GM03348 (cell line): Measurements from ENCODE around the gene MACROD2.

Experiments used
- DNase-seq: peaks from one replicate; pipeline ENCODE4 v3.0.0; 2012; ENCODE audit warnings: low spot score

Gene MACROD2

DNA sequence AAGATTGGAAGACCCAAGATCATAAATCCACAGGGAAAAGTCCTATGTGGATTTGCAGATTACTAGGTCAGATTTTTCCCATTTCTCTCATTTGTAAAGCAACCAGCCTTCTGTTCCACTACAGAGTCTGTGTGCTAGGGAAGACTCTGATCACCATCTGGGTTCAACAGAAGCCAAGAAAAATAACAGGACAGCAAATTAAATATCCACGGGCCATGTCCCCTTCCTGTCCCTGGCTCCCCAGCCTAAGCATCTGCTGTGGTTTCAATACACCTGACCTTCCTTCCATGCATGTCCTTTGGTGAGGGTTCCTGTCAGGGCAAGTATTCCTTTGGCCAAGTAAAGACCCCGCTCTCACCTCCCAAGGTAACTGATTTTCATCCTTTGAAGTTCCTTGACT lies 2019.1 kb downstream of the MACROD2 start:
- DNase-seq: no peak

DNA sequence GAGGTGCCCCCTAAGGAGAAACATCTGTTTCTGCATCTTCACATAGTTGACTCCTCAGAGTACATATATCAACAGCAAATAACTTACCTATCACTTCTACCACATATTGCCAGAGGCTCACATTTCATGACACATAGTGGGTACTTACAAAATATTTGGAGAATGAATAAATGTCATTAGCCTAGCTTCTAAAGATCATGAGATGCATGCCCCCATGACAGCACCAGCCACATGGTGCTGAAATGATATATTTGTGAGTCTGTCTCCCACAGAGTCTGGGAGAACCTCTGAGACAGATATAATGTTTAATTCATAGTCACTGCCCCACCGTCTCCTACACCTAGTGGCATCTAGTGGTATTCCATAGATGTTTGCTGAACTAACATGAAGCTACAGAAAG lies 2022.3 kb downstream of the MACROD2 start:
- no peak for DNase-seq

DNA sequence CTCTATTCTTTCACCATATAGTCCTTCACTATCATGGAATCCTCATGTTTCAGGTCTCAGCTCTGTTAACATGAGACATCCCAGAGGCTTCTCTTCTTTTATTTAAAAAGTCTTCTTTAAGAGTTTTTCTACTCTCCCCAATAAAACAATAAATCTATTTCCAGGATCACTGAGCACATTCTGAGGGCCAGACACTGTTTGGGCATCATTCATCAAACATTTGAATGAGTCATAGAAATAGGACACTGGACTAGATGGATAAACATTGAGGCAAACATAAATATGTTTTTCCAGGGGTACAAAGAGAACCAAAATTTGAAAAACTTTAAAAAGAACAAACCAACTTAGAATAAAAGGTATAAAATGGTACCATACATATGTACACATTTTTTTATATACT lies 2023.6 kb downstream of the MACROD2 start:
- no peak for DNase-seq

DNA sequence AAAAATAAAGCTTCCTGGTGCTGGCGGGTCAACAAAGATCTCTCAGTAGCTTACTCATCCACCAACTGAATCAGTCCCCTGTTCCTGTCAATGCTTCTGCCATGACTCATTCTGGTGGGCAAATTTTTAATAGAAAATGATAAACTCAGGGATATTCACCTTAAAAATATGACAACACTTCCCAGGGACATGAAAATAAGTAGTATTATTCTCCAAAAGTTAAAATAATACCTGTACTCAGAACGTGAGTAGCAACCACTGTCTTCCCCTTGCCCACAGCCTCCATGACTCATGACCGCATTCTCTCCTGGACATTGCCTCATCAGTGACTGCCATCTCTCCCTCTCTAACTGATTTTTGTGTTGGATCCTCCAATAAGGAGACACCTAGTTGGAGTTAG lies 2025.7 kb downstream of the MACROD2 start:
- no peak for DNase-seq

DNA sequence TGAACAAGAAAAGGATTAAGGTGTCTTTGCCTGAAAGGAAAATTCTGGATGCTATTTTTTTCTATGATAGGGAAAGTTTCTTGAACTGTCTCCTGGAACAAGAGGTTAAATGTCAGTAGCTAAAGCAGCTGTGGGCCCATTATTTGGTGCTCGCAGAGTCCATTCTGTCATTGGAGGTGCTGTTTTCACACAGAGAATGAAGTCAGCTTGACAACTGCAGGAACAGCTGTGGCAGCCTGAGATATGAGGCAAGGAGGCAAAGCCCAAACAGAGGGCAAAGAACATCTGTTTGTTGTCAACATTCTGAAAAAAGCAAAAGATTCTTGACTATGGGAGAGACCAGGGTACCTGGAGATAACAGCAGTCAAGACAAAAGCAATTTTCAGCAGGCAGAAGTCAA lies 2029.8 kb downstream of the MACROD2 start:
- DNase-seq: no peak

DNA sequence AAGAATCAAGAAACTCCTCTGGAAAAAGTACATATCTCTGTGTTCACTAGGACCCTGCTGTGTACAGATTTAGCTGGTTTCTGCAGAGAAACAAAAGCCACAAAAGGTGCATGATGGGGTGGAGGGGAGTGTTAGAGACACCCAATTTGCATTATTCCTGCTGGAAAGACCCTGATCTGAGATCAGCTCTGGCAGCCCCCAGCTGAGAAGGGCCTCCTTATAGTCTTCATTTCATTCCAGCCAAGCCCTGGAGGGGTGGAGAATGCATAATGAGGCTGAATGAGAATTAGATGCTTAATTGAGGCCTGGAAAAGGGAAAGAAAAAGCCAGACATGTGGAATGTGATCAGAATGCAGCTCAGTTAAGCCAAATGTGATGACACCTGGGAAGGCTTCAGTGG lies 2032.4 kb downstream of the MACROD2 start:
- no peak for DNase-seq

DNA sequence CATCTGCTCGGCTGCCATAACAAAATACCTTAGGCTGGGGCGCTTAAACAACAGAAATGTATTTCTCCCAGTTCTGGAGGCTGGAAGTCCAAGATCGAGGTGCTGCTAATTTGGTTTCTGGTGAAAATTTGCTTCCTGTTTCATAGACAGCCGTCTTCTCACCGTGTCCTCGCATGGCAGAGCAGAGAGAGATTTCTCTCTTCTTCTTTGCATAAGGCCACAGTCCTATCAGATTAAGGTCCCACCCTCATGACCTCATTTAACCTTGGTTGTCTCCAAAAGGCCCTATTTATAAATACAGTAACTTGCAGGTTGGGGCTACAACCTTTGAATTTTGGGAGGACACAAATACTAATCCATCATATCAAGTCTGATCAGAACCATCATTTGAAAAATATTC lies 2033.6 kb downstream of the MACROD2 start:
- DNase-seq: no peak

DNA sequence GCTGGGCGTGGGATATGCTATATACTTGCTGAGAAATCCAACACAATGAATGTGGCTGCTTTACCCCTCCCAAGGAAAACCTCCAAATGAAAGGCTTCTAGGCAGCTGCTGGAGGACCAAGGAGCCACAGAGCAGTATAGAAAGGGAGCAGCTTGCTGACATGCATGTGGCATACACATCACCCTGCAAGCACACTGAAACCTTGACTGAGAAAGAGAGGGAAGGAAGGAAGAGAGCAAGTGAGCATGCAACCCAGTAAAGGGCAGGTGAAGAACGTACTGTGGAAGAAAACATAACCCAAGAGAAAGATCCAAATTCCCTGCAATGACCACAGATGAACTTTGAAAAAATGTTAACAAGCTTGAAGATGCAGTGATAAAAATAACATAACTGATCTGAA lies 2034.9 kb downstream of the MACROD2 start:
- no peak for DNase-seq

DNA sequence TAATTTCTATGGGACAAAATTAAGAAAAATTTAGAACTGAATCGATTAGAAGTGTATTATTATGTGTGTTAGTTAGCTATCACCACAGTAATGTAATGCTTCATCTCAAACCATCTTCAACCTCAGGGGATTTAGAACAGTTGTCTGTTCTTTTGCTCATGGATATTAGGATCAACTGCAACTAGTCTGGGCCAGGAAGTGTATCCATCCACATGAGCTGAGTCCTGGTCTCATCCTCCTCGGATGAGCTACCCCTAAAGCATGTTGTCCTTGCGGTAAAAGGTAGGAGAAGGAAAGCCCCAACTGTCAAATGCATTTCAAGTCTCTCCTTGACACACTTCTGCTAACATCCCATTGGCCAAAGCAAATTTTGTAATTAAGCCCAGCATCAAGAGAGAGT lies 2040.3 kb downstream of the MACROD2 start:
- no peak for DNase-seq

DNA sequence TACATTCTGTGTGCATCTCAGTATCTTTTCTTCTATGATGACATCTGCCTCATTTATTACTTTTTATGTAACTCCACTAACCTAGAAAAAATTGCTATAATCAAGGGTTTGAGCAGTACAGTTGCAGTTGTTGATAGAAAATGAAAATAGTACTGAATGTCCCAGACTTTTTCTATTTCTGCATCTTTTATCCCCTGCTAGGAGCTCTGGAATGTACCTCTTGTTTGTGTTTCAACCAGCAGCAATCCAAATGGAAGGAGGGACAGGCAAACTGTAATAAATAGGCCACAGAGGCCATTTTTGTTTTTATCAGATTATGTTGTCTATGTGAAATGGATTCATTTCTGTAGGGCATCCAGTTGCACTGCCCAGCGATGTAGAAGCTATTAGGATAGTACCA lies 2041.0 kb downstream of the MACROD2 start:
- DNase-seq: no peak

DNA sequence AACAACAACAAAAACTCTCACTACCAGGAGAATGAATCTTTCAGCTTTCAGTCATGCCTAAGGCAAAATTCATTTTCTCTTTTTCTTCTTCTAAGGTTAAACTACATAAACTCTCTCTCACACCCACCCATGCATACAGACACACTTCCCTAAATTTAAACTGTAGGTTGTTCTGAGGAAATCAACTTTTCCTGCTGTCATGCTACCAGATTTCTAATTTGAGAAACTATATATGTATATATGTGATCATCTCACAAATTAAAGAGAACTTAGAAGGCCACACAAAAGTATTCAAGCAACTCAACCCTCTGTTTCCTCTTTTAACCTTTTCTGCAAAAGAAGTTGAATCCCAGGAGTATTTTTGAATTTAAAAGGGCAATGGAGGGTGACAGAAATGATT lies 2045.4 kb downstream of the MACROD2 start:
- no peak for DNase-seq

DNA sequence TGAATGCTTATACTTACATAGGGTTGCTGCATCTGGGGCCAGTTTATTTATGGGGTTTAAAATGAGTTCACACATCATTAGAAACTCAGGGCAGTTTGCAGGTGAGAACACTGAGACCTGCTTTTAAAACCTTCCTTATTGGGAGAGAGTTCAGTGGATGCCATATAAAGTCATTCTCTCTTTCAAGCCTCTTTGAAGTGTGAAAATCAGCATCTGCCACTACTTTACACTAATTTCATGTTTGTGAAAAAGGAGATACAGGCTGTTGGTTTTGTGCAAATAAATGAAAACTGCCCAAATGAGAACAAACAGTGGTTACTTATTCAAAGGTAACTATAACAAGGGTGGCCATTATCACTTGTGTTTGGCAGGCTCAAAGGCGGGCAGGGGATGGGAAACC lies 2047.4 kb downstream of the MACROD2 start:
- DNase-seq: no peak

DNA sequence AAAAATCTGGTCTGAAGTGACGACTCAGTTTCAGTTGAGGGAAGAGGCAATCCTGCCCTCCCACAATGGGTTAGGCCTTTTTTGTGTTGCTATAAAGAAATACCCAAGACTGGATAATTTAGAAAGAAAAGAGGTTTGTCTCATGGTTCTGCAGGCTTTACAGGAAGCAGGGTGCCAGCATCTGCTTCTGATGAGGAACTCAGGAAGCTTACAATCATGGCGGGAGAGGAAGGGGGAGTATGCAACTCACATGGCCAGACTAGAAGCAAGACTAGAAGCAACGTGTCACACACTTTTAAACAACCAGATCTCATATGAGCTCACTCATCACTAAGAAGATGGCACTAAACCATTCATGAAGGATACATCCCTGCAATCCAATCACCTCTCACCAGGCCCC lies 2048.6 kb downstream of the MACROD2 start:
- no peak for DNase-seq

DNA sequence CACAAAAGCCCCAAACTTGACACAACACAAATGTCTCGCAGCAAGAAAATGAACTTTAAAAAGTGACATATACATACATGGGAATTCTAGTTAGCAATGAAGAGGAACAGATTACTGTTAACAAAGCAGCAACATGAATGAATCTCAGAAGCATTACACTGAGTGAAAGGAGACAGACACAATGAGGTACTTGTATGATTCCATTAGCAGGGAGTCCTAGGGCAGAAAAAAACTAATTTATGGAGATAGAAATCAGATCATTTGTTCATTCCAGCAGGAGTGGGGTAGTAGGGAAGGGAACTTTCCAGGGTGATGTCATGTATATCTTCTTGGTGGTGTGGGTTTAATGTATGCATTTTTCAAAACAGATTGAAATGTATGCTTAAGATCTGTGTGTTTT lies 2053.6 kb downstream of the MACROD2 start:
- DNase-seq: no peak

DNA sequence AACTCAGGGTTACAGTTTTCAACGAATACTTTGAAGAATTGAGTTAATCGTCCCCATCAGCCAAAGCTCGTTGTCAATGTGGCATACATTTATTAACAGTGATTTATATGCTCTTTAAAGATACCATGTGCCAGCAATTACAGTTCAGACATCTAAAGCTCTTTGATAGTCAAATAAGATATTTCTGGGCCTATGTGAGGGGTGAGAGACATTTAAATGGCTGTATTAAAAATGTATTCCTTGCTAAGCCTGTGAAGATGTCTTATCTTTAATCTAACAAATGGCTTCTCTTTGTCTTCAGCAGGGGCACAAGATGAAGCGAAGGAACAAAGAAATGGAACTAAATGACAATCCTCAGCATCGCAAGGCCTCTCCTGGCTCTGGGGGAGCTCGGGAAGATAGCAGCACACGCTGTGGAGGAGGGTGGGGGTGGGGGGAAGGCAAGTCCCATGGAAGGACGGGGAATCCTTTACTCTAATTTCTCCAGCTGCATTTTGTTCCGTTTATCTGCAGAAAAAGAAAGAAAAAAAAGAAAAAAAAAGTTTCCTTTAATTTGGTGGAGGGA lies 2054.3 kb downstream of the MACROD2 start:
- DNase-seq: no peak

DNA sequence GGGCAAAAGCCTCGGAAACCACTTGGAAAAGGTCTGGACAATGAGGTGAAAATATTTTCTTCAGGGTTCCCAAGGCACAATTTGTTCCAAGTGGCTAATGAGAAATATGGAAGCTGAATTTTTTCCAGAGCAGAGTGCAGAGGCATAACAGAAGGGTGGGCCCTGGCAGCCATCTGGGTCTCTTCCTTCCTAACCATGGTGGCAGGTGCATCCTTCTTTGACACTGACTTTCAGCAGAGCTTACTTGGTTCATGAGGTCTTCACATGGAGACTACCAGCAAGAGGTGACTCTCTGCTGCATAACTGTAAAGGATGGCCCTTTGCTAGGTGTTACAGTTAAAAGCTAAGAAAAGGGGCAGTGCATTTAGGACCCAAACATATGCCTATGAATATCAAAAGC lies 2055.1 kb downstream of the MACROD2 start:
- no peak for DNase-seq

DNA sequence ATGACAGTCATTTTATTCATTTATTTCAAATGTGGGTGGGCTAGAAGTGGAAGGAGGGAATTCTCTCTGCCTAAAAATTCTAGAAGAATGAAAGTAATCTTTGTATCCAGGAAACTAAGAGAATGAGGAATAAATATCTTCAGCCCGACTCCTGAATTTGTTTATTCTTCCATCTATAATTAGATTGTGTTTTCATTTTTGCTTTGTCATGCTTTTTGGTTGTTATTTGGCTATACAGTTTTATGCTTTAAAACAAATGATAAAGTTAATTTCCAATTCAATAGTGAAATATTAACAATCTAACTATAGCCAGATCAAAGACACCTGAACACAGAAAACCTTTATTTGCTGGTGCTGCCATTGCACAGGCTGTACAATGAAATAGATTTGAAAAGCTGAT lies 2056.7 kb downstream of the MACROD2 start:
- no peak for DNase-seq

DNA sequence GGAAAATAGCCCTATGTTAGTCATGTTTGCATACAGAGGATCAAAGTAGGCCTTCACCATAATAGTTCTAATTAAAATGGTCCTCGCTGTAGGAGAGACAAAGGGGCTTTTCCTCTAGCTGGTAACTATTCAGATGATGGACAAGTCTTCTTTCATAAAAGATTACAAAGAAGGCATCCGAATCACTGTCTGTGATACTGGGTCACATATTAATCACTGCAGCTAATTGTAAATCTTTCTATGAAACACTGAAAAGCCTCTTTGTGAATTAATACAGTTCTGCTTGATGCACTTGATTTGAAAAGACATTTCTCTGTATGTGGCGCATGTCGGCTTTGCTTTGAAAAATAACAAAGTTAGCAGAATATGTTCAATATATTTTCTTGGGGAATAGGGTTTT lies 2057.1 kb downstream of the MACROD2 start:
- no peak for DNase-seq

DNA sequence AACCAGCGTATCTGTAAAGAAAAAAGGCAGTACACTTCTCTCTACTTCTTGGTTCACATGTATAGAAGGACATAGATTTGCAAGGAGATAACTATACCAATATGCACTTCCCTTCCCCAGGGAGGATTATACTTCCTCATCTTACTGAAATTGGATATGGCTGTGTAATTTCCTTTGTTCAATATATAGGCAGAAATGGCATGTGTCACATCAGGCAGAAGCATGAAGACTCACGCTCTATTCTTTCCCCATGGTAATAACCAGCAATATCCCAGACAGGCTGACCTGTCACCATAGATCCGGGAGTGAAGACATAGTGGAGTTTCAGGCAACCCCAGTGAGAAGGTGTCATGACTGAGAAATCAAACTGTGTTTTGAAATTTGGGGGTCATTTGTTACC lies 2059.7 kb downstream of the MACROD2 start:
- DNase-seq: no peak

DNA sequence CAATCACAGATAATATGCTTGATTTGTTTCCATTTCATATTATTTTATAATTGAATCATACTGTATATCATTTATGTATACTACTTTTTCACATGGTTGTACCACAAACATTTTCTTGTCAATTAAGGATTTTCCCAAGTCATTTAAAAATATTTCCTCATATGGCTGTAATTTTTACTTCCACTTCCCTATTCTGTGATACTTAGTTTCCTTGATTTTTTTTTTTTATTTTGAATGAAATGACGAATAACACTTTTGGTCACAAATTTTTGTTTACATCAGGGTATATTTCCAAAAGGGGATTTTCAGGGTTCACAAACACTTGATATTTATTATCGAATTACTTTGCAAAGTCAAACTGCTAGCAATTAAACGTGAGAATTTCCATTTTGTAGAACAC lies 2062.3 kb downstream of the MACROD2 start:
- DNase-seq: no peak

DNA sequence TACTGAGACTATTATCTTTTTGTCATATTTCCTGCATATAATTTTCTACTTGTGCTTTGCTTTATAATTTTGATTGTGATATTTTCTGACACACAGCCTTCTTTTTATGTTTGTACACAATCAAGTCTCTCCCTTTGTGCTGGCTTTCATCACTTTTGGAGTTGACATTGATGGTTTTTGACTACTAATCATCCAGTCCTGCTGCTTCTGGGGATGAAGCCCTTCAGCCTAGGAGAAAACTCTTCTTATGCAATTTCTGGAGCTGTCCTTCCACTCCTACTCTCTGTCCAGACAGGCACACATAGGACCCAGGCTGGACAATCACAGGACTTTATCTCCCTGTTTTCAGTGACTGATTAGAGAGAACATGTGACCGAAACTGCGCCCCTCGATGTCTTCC lies 2063.0 kb downstream of the MACROD2 start:
- no peak for DNase-seq

DNA sequence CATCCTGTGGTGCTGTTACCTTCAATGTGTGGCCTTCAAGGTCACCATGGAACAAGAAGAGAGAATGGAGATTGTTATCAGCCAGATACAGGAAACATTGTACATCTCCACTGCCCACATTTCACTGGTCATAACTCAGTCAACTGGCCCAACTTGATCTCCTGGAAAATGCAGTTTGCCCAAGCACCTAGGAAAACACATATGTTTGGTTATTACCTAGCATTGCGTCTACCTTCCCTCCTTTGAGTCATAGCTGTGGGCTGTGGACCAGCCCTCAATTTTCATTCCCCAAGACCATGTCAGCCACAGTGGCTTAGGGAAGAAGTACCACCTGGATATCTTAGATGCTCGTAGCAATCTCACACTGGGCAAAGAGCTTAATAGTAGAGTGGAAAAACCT lies 2064.5 kb downstream of the MACROD2 start:
- no peak for DNase-seq

DNA sequence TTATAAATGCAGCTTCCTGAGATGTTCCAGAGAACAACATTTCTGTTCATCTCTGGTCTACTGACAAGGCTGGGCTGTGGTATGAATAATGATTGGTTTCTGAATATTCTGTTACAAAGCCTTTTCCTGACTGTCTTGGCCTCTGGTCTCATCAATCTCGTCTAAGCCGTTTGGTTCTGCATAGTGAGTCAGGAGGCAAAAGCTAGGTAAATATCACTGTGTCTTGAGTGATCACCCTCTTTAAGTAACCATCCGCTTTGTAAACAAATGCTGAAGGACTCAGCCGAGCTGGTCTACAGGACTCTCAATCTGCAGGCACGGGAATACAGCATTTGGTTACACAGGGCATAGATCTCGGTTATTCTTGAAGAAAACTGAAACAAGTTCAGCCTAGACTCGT lies 2066.0 kb downstream of the MACROD2 start:
- no peak for DNase-seq

DNA sequence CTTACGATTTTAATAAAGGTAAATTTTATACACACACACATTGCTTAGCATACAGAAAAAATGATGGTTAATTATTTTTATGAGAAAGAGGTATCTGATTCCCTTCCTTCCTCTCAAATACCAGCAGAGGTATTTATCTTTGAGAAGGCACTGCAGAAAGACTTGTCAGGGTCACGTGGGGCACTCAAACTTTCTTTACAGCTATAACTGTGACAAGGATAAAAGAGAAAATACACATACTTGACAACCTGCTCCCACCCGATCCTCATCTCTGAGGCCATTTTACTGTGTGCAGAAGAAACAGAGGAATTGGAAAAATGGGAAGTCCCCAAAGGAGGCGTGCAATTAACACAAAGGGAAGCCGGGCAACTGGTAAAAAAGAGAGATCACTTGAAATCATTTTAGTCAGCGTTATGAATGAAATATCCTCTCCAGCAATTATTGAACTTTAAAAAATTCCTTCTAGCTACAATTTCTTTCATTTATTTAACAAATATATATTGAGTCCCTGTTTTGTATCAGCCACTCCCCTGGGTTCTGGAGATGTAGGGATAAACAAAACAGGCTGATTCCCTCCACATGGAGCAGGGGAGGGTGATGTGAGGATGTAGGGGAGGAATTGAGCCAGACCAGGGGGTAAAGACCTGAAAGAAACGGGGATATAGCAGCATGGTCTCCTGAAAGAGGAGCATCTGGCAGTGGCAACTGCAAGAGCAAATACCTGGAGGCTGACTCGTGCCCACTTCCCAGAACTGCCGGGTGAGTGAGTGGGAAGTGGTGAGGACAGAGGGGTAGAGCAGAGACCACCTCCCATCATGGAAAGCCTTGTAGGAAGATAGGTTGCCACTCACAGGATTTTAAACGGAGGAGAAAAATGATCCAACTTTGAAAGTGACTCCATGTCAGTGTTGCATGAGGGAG lies 2067.6 kb downstream of the MACROD2 start:
- no peak for DNase-seq
